ENCODE results near the gene GPR61.
A peak's percentile ranks its signal among the peaks of the same experiment; 100 is the strongest.

The GPR61 gene

DNA sequence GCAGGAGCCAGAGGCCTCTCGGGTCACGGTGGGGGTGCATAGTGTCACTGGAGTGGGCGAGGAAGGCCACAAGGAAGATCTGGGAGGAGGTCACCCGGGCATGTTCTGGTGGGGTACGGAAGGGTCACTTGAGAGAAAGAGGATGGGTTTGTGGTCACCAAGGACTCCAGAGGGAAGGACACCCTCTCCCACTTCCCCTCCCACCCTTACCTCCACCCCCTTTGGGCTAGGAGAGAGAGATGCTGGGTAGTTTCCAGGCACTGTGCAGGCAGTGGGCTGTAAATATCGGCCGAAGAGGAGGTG is 30.8 kb upstream of the GPR61 start:
- DNase-seq (ENCODE audit: low spot score), result no peak

GRCh38 chr1:109509176-109510134 is 30.2 kb upstream of the GPR61 start, which contains the start of gene AMIGO1:
TSS of gene AMIGO1 (minus strand) at chr1:109509727. CDS start at chr1:109508912, 815 bp downstream.
- peak; percentile 81 for DNase-seq (ENCODE audit: low spot score)

GRCh38 chr1:109513110-109513710 is 26.5 kb upstream of the GPR61 start:
- no peak for DNase-seq (ENCODE audit: low spot score)

DNA sequence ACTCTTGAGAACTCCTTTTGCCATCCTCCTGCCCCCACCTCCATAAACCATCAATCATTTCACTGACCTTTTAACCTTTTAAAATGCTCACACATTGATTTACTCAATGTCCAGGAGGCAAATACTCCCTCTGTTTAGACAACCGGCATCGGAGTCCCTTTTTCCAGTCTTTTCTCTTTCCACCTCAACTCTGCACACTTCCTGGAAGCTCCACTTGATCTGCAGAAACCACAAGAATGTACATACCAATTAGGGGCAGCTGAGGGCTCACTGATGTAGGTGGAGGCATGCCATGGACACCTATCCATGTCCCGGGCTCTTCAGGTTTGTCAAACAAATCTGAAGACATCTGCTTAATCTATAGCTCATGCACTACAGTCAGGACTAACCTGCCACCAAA is 24.8 kb upstream of the GPR61 start:
- no peak for DNase-seq (ENCODE audit: low spot score)

- DNase-seq (ENCODE audit: low spot score), result no peak
Observed at GRCh38 chr1:109516872-109517271, 22.8 kb upstream of the GPR61 start.

GRCh38 chr1:109517337-109517736 is 22.3 kb upstream of the GPR61 start:
- DNase-seq (ENCODE audit: low spot score), result no peak

- no peak for DNase-seq (ENCODE audit: low spot score)
Observed at GRCh38 chr1:109521002-109521951, 18.4 kb upstream of the GPR61 start.

DNA sequence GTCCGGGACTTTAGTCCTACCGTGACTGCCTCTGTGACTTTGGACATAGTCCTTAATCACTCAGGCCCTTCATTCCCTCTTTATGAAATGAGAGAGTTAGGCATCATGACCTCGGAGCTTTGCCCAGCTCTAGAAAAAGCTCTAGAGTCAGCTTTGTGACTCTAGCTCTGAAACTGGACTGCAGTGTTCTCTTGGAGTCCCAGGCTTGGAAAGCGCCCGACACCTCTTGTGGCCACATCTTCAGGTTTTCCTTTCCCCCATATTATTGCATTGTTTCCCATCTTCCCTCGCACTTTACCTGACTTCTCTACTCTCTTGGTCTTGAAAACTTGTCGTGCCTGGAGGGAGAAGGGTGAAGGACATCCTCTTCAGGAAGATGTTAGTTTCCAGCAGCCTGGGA is 17.6 kb upstream of the GPR61 start:
- DNase-seq (ENCODE audit: low spot score), result no peak

DNA sequence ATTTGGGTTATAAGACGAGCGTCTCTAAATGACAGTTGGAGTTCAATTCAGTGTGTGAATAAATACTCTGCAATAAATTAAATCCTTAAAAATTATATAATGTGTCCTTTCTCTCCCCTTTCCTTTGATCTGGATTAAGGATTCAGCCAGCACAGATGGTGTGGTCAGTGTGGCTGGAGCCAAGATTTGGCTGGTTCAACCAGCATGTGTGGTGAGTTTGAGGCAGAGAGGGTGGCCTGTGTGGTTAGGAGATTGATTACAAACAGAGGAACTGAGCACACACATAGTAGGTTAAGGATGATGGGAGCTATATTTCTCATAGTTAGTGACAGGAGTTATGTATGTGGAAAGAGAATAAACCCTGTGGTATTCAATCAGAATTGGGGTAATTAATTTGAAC is 16.0 kb upstream of the GPR61 start:
- DNase-seq (ENCODE audit: low spot score), result no peak

DNA sequence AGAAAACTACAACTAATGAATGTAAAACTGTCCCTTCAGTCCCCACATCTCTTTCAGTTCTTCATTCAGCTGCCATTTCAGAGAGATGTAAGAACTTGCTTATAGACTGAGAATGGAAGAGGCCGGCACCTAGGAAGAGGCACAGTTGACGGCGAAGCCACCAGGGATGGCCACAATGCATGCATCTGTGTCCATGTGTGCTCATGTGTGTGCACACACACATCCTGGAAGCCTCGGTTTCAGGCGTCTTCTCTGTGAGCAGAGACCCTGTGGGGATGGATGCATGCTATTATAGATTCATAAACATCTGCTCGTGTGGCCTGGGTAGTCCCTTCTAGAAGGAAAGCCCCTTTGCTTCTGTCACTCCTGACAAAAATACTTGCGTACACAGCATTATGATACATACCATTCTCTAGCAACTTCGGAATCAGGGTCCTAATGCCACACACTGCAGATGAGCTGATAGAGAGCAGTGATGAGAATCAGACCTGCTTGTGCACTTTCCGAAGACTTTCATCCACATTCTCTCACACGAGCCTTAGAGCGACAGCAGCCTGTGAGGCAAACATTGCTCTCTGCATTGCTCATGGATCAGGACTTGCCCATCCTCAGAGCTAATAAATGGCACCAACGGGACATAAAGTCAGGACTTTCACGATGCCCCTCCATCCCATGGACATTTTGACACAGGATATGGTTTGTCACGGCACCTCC is 12.4 kb upstream of the GPR61 start:
- no peak for DNase-seq (ENCODE audit: low spot score)

DNA sequence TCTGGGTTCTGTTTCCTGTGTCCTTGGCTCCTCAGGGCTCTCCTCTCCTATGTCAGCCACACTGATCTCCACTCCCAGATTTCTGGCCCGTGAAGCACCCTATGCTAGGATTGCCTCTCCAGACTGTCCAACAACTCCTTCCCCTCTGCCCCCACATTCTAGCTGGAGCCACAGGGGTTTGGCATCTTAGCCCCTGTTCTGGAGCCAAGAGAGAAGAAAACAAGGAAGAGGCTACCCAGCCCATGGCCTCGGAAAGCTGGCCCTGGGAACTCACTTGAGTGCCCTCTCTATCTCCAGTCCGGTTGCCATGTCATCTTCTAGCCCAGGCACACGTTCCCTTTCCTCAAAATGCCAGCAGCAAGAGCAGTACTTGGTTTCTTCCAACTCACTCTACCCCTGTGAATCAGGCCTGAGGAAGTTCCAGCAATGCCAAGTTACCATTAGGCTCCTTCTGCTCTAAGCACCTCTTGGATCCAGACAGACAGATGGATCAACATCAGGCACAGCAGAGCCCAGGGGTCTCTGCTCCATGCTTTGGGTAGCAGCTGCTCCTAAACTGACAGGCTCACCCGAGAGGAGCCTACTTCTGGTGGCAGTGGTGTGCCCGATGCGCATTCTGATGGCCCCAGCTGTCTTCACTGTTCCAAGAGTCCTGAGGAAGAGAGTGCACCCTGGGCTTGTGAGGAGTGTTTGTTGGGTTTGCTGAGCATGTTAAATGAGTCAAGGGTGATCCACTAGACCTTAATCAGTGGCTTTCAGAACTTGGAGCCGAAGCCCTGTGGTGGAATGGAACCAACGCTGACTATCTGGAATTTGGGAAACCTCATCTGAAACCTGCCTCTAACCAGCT is 11.6 kb upstream of the GPR61 start:
- DNase-seq (ENCODE audit: low spot score), result no peak

GRCh38 chr1:109528712-109529111 is 11.0 kb upstream of the GPR61 start:
- DNase-seq (ENCODE audit: low spot score), result no peak

DNA sequence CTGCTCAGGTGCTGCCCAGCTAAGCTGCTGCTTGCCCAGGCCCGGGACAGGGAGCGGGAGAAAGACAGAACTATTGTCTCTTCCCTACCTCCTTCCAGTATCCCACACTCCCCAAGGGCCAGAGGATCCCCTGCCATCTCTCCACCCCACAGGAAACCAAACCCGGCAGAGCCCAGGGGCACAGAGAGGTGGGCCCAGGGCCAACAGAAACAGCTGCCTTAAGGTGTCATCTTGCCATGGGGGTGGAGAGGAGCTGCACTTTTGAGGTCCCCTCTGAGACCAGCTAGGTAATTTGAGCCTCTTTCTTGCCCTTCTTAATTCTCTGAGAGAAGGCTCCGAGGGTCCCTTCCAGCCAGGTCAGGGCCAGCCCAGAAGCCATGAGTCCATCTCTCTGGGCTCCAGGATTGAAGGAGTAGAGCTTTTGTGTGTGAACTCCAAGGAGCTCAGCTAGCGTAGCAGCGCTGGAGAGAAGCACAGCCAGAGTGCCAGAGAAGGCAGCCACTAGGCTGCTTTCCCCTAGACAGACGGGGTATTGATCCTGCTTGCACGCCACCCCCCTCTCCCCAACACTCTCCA is 9.7 kb upstream of the GPR61 start:
- no peak for DNase-seq (ENCODE audit: low spot score)

DNA sequence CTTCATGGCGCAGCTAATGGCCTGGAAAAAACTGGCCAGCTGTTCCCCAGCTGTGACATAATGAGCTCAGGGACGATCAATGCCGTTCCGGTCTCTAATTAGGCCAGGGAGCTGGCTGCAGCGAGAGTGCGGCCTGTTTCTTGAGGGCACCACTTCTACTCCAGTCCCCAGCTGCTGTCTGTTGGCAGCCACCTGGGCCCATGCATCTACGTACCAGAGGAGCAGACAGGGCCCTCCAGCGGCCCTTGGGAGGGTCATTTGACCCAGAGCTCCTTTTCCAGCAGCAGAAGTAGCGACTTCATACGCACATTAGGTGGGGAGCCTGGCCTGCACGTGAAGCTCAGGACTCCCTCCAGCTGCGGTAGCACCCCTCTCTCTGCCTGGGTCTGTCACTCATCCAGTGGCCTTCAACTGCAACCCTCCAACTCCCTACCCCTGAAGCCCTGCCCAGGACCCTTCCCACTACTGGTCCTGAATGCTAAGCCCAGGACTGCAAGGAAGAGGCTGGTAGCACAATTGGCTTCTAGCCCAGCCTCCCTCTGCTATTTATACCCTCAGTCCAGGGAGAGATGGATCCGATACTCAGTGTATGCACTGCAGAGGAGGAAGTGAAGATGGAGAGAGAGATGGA is 9.1 kb upstream of the GPR61 start:
- no peak for DNase-seq (ENCODE audit: low spot score)

DNA sequence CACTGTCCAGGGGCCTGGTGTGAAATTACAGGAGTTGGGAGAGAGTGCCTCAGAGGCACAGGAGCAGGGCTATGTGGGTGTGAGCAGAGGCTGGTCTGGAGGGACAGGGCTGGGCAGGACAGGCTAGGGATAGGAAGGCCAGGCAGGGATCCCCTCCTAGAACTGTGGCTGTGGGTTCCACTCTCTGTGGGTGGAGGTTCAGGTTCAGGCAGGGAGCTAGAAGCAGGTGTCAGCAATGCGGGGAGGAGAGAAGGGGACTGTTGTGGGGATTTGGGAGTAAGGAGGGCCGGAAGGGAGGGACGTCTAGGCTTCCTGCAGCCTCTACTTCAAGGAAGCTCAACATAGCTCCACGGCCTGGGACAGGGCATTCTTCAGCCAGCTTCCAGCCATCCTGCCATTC is 8.3 kb upstream of the GPR61 start:
- no peak for DNase-seq (ENCODE audit: low spot score)

- DNase-seq (ENCODE audit: low spot score), result no peak
Observed at GRCh38 chr1:109531826-109532364, 7.8 kb upstream of the GPR61 start.

- peak; percentile 89 for DNase-seq (ENCODE audit: low spot score)
Observed at GRCh38 chr1:109532365-109533136, 7.1 kb upstream of the GPR61 start.

- no peak for DNase-seq (ENCODE audit: low spot score)
Observed at GRCh38 chr1:109534307-109534858, 5.3 kb upstream of the GPR61 start.

GRCh38 chr1:109535481-109535880 is 4.2 kb upstream of the GPR61 start:
- DNase-seq (ENCODE audit: low spot score), result no peak
